Right lobe of liver (tissue), 6 donors: ENCODE measurements around the gene PPP1R17. TPM values are rescaled to one million over a fixed set of nuclear protein-coding genes. Genes with fewer than 3 reads are reported as not detected.

Experiments
- ATAC-seq, 4 donors: fragments of 200-7000 bp; cut with Tn5 transposase; one replicate each; pipeline ENCODE4 v1.9.1; 2020; ENCODE audit warnings: mild to moderate bottlenecking in 4 of 4, moderate library complexity in 4 of 4
- DNase-seq, 3 donors: peaks; one replicate each; pipeline ENCODE4 v3.0.0-alpha.2; 2020
- H3K27ac ChIP-seq, 3 donors: fragments of 200-600 bp; one replicate each; pipeline ENCODE4 v1.8.0; 2022
- H3K27me3 ChIP-seq, 2 donors: fragments of 200-600 bp; one replicate each; pipeline ENCODE4 v1.8.0; 2022
- H3K36me3 ChIP-seq, 4 donors: fragments of 200-600 bp; sonication (generic) in 1 of 4; one replicate each; pipeline versions ENCODE4 v1.5.1 to v1.8.0; 2017 to 2022; ENCODE audit warnings: control low read depth in 1 of 4
- H3K4me1 ChIP-seq, 4 donors: fragments of 200-600 bp; sonication (generic) in 1 of 4; one replicate each; pipeline versions ENCODE4 v1.5.1 to v1.8.0; 2017 to 2022; ENCODE audit warnings: control low read depth in 1 of 4
- H3K4me3 ChIP-seq, 3 donors: fragments of 200-600 bp; one replicate each; pipeline ENCODE4 v1.8.0; 2022
- H3K9me3 ChIP-seq, 4 donors: fragments of 200-600 bp; sonication (generic) in 1 of 4; one replicate each; pipeline versions ENCODE4 v1.5.1 to v1.8.0; 2017 to 2022; ENCODE audit warnings: control low read depth in 1 of 4
- POLR2A ChIP-seq: fragments of 450-650 bp; IDR thresholded peaks from one replicate; pipeline ENCODE4 v1.6.1; 2017; ENCODE audit warnings: antibody characterized with exemption, mild to moderate bottlenecking
- WGBS: methylation state at CpG from one replicate; pipeline ENCODE4 v1.1.6; 2018; ENCODE audit warnings: low coverage, low lambda C conversion rate; ENCODE audit not compliant: insufficient coverage; ENCODE audit errors: missing lambda C conversion rate; 5-methylcytosine and 5-hydroxymethylcytosine counted together
- intact Hi-C, 2 donors: fragments of 100-400 bp; cut with DNase I; formaldehyde crosslinking; loops; one replicate each; pipeline versions ENCODE4 v1.11.2 to v1.14.1; 2022
- total RNA-seq, 6 experiments: library from RNA; depleted of rRNA in 2 of 6; stranded (reverse); fragments of >200 nt in 2 of 6; fragmentation: NEBNext Ultra II Directional in 3 of 6; extraction: Animal tissue kit (Norgen Biotek cat#: 25700) in 3 of 6; gene quantifications; one replicate each; pipeline versions ENCODE4 v1.1.0 to v1.2.4, GENCODE V29; 2016 to 2023
- TF ChIP-seq, protein P1 (sequence below), 4 donors: fragments of 200-600 bp in 3 of 4; fragments of 450-650 bp in 1 of 4; IDR thresholded peaks; one replicate each; pipeline versions ENCODE4 v1.5.1 to v1.8.0; 2016 to 2022; ENCODE audit warnings: antibody characterized with exemption in 4 of 4, mild to moderate bottlenecking in 2 of 4
- donor health status: DM: no; HTN: yes; CAD: no.
- donor health status: DM: no; HTN: no; CAD: no.
- donor health status: DM: no; HTN: no; CAD: no.
- donor health status: DM: no; HTN: yes; CAD: no.
- donor health status: DM: no; HTN: yes; CAD: no.

PPP1R17 gene
- total RNA-seq, 6 experiments from 2014 or later: not detected

DNA sequence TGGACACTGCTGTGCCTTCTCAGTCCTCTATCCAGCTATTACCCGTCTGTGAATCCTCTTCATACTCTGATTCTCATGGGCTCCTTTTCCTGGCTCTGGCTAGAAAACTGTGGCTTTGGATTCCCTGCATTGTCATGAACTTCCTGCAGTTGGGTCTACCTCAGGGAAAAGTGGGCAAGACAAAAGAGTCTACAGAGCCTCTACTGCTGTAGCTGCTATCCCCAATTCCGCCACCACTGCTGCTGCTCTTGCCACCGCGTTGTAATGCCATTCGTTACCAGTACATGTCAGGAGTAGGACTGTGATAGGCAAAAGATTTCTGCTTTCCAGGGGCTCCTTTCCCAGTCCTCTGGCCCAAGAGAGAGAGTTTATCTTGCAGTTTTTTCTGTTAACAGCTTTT lies 23.9 kb upstream of the PPP1R17 start:
- H3K4me1 ChIP-seq: no peaks in the 10 kb centered on the region
- DNase-seq: no peak
- intact Hi-C loops: loop anchor here in 1 of 2 donors (10.0 kb wide), 1 partner anchor 648 kb away; no protein-coding TSS in a partner anchor
- TF ChIP-seq, protein P1, sequence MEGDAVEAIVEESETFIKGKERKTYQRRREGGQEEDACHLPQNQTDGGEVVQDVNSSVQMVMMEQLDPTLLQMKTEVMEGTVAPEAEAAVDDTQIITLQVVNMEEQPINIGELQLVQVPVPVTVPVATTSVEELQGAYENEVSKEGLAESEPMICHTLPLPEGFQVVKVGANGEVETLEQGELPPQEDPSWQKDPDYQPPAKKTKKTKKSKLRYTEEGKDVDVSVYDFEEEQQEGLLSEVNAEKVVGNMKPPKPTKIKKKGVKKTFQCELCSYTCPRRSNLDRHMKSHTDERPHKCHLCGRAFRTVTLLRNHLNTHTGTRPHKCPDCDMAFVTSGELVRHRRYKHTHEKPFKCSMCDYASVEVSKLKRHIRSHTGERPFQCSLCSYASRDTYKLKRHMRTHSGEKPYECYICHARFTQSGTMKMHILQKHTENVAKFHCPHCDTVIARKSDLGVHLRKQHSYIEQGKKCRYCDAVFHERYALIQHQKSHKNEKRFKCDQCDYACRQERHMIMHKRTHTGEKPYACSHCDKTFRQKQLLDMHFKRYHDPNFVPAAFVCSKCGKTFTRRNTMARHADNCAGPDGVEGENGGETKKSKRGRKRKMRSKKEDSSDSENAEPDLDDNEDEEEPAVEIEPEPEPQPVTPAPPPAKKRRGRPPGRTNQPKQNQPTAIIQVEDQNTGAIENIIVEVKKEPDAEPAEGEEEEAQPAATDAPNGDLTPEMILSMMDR (IDR thresholded peaks at IDR 0.05): no peak
- no peak for TF ChIP-seq POLR2A
- no peaks in the 10 kb centered on the region for H3K27me3 ChIP-seq
- H3K4me3 ChIP-seq: no peak overlapping the region
- no peaks in the 10 kb centered on the region for H3K36me3 ChIP-seq
- no peak for ATAC-seq
- no peaks in the 10 kb centered on the region for H3K9me3 ChIP-seq
- 46% methylated on average over 5 of the region's 5 CpGs for WGBS
- H3K27ac ChIP-seq: no peak overlapping the region

DNA sequence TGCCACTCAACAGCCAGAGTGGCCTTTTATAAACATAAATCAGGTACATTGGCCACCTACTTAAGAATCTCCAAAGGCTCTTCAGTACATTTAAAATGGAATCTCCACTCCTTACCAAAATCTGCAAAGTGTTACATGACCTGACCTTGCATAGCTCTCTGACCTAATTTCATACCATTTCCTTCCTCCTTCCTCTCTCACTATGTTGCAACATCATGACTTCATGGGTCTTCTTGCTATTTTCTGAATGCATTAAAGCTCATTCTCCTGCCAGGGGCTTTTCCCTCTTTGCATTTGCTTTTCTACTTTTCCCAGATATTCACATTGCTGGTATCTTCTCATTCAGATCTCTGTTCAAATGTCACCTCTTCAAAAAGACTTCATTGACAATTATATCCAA lies 22.1 kb upstream of the PPP1R17 start:
- H3K27ac ChIP-seq: no peak overlapping the region
- no peak for TF ChIP-seq POLR2A
- TF ChIP-seq, protein P1 (IDR thresholded peaks at IDR 0.05): no peak
- H3K4me3 ChIP-seq: no peak overlapping the region
- no peak for DNase-seq
- no peaks in the 10 kb centered on the region for H3K4me1 ChIP-seq
- no peaks in the 10 kb centered on the region for H3K36me3 ChIP-seq
- ATAC-seq: peak in 1 of 4 donors; percentile 44
- H3K9me3 ChIP-seq: no peaks in the 10 kb centered on the region
- intact Hi-C loops: loop anchor here in 1 of 2 donors (10.0 kb wide), 1 partner anchor 650 kb away; no protein-coding TSS in a partner anchor
- no peaks in the 10 kb centered on the region for H3K27me3 ChIP-seq

DNA sequence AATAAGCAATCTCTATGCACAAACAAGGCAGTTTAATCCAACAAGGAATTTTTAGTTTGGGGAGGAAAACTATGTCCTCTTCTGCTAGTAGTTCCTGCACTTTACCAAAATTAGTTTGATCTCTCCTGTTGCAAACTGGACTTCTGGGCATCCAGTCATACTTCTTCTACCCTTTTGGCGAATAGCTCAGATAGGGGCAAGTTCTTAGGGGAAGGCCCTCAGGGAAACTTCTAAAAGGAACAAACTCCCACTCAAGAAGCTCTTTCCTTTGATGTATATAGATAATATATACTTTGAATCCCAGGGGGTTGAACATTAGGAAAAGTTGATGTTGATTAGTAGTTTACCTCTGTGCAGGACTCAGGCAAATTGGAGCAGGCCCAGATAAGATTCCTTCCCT lies 21.5 kb upstream of the PPP1R17 start:
- Histone ChIP-seq H3K27ac (no peak overlapping the region), H3K36me3 (no peaks in the 10 kb centered on the region), H3K4me3 (no peak overlapping the region), H3K4me1 (no peaks in the 10 kb centered on the region), H3K27me3 (no peaks in the 10 kb centered on the region), H3K9me3 (no peaks in the 10 kb centered on the region)
- no peak for ATAC-seq
- WGBS: 38% methylated on average over 1 of the region's 1 CpG
- intact Hi-C loops: loop anchor here in 1 of 2 donors (10.0 kb wide), 1 partner anchor 651 kb away; no protein-coding TSS in a partner anchor
- TF ChIP-seq, protein P1 (IDR thresholded peaks at IDR 0.05): no peak
- no peak for TF ChIP-seq POLR2A
- DNase-seq: no peak

DNA sequence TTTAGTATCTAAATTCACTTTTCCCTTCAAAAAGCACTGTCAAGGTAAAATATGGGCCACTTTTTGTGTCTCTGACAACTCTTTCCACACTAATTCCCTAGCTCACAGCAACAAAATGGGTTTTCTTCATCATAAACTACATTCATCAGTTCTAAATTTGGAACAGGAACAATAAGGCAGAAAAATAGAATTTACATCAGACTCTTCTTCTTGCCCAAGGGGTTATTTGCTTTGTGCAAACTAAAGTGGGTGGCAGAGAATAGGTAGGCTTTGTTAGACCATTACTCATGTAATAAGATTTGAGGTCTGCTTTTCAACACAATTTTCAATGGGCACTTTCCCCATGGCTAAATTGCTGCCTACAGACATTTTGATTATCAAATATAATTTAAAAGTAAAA lies 17.6 kb upstream of the PPP1R17 start:
- TF ChIP-seq, protein P1 (IDR thresholded peaks at IDR 0.05): no peak
- TF ChIP-seq POLR2A: no peak
- Histone ChIP-seq H3K27ac (no peak overlapping the region), H3K36me3 (no peaks in the 10 kb centered on the region), H3K4me1 (no peaks in the 10 kb centered on the region), H3K27me3 (no peaks in the 10 kb centered on the region), H3K4me3 (no peak overlapping the region), H3K9me3 (no peaks in the 10 kb centered on the region)
- ATAC-seq (no peak), DNase-seq (no peak)
- intact Hi-C loops: loop anchor here in 1 of 2 donors (10.0 kb wide), 1 partner anchor 655 kb away; no protein-coding TSS in a partner anchor
